ENCODE measurements around the gene SIPA1.

SIPA1 gene

GRCh38 chr11:65593518-65594414 is 44.1 kb upstream of the SIPA1 start:
- DNase-seq (ENCODE audit: extremely low read depth, low read depth) = no peak
- peak; percentile 68 for TF ChIP-seq CTCF (IDR thresholded peaks at IDR 0.05; ENCODE audit: low read depth, low read length)

- no peak for TF ChIP-seq CTCF (IDR thresholded peaks at IDR 0.05; ENCODE audit: low read depth, low read length)
- no peak for DNase-seq (ENCODE audit: extremely low read depth, low read depth)
Measured at GRCh38 chr11:65595131-65595530, 42.8 kb upstream of the SIPA1 start.

GRCh38 chr11:65595543-65596281 is 42.2 kb upstream of the SIPA1 start, which contains the start of gene KCNK7:
TSS of gene KCNK7 (minus strand) at chr11:65595800. CDS start at chr11:65595772, 28 bp downstream.
- TF ChIP-seq CTCF (IDR thresholded peaks at IDR 0.05; ENCODE audit: low read depth, low read length) = no peak
- DNase-seq (ENCODE audit: extremely low read depth, low read depth) = no peak

- DNase-seq (ENCODE audit: extremely low read depth, low read depth) = no peak
Measured at GRCh38 chr11:65596520-65596919, 41.4 kb upstream of the SIPA1 start.

GRCh38 chr11:65598258-65598699 is 39.6 kb upstream of the SIPA1 start:
- TF ChIP-seq CTCF (IDR thresholded peaks at IDR 0.05; ENCODE audit: low read depth, low read length) = no peak
- no peak for DNase-seq (ENCODE audit: extremely low read depth, low read depth)

More at GRCh38 chr11:65596520-65596919, 41.4 kb upstream of the SIPA1 start:
- no peak for TF ChIP-seq CTCF (IDR thresholded peaks at IDR 0.05; ENCODE audit: low read depth, low read length)

GRCh38 chr11:65599216-65599954 is 38.5 kb upstream of the SIPA1 start:
- DNase-seq (ENCODE audit: extremely low read depth, low read depth) = no peak
- TF ChIP-seq CTCF (IDR thresholded peaks at IDR 0.05; ENCODE audit: low read depth, low read length) = no peak
